ENCODE results near the gene PNMA6E. TPM values are rescaled to one million over a fixed set of nuclear protein-coding genes. Genes with fewer than 3 reads are reported as not detected.

PNMA6E gene
- total RNA-seq, 1 donor from 2014 or later: not detected

DNA sequence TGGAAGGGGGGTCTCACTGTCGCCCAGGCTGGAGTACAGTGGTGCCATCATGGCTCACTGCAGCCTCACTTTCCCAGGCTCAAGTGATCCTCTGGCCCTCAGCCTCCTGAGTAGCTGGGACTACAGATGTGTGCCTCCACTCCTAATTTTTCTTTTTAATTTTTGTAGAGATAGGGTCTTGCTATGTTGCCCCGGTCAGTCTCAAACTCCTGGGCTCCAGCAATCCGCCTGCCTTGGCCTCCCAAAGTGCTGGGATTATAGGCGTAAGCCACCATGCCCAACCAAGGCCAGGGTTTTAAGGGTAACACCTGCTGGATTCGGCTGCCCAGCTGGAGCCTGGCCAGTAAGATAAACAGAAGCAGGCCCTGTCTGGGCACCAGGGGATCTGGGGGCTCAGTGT lies 41.3 kb upstream of the PNMA6E start:
- Mint-ChIP-seq H3K4me3 (ENCODE audit: unreplicated experiment) (no peak overlapping the region), H3K9me3 (ENCODE audit: unreplicated experiment) (no peaks in the 10 kb centered on the region), H3K27me3 (ENCODE audit: unreplicated experiment) (no peaks in the 10 kb centered on the region), H3K27ac (ENCODE audit: unreplicated experiment) (no peak overlapping the region), H3K4me1 (ENCODE audit: low read depth, unreplicated experiment) (no peaks in the 10 kb centered on the region), H3K36me3 (ENCODE audit: unreplicated experiment) (no peaks in the 10 kb centered on the region)
- TF ChIP-seq, protein P1, sequence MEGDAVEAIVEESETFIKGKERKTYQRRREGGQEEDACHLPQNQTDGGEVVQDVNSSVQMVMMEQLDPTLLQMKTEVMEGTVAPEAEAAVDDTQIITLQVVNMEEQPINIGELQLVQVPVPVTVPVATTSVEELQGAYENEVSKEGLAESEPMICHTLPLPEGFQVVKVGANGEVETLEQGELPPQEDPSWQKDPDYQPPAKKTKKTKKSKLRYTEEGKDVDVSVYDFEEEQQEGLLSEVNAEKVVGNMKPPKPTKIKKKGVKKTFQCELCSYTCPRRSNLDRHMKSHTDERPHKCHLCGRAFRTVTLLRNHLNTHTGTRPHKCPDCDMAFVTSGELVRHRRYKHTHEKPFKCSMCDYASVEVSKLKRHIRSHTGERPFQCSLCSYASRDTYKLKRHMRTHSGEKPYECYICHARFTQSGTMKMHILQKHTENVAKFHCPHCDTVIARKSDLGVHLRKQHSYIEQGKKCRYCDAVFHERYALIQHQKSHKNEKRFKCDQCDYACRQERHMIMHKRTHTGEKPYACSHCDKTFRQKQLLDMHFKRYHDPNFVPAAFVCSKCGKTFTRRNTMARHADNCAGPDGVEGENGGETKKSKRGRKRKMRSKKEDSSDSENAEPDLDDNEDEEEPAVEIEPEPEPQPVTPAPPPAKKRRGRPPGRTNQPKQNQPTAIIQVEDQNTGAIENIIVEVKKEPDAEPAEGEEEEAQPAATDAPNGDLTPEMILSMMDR (IDR thresholded peaks at IDR 0.05; ENCODE audit: partially characterized antibody, unreplicated experiment): no peak
- DNase-seq: no peak

DNA sequence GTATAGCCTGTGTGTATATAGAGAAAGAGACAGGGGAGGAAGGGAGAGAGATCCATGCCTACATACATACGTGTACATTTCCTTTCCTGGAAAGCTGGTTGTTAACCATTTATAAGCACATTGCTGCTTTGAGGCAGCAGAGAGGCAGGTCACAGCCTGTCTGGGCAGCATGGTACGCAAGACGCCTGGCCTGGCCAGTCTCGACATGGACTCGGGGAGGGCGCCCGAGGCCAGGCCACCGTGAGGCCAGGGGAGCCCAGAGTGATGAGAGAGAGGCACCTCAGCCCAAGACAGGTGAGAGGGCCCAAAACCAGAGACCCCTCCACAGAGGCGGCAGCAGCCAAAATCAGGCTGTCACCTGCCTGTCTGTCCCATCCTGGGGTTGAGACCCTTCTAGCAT lies 40.8 kb upstream of the PNMA6E start:
- Mint-ChIP-seq H3K36me3 (ENCODE audit: unreplicated experiment) (no peaks in the 10 kb centered on the region), H3K27ac (ENCODE audit: unreplicated experiment) (no peak overlapping the region), H3K4me3 (ENCODE audit: unreplicated experiment) (no peak overlapping the region), H3K4me1 (ENCODE audit: low read depth, unreplicated experiment) (no peaks in the 10 kb centered on the region), H3K9me3 (ENCODE audit: unreplicated experiment) (no peaks in the 10 kb centered on the region), H3K27me3 (ENCODE audit: unreplicated experiment) (no peaks in the 10 kb centered on the region)
- TF ChIP-seq, protein P1 (IDR thresholded peaks at IDR 0.05; ENCODE audit: partially characterized antibody, unreplicated experiment): no peak
- DNase-seq: no peak

DNA sequence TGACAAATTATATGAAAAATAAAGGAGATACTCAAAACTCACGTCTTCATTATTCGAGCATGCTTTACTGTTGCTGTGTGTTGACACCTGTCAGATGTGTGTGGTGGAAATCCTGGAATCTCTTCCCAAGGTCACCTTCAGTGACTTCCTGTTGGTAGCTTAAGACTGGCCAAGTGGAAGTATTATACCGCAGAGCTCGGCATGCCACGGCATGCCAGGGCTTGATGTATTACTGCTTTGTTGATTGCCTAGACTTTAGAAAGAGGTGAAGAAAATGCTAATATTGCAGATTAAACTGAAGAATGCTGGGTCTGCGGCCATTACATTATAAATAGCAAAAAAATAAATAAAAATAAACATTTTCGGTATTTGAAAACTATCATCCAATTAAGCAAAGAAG lies 40.1 kb upstream of the PNMA6E start:
- no peaks in the 10 kb centered on the region for H3K36me3 Mint-ChIP-seq (ENCODE audit: unreplicated experiment)
- no peaks in the 10 kb centered on the region for H3K9me3 Mint-ChIP-seq (ENCODE audit: unreplicated experiment)
- DNase-seq: no peak
- H3K4me3 Mint-ChIP-seq (ENCODE audit: unreplicated experiment): no peak overlapping the region
- no peak overlapping the region for H3K27ac Mint-ChIP-seq (ENCODE audit: unreplicated experiment)
- no peaks in the 10 kb centered on the region for H3K4me1 Mint-ChIP-seq (ENCODE audit: low read depth, unreplicated experiment)
- no peaks in the 10 kb centered on the region for H3K27me3 Mint-ChIP-seq (ENCODE audit: unreplicated experiment)
- TF ChIP-seq, protein P1 (IDR thresholded peaks at IDR 0.05; ENCODE audit: partially characterized antibody, unreplicated experiment): no peak

DNA sequence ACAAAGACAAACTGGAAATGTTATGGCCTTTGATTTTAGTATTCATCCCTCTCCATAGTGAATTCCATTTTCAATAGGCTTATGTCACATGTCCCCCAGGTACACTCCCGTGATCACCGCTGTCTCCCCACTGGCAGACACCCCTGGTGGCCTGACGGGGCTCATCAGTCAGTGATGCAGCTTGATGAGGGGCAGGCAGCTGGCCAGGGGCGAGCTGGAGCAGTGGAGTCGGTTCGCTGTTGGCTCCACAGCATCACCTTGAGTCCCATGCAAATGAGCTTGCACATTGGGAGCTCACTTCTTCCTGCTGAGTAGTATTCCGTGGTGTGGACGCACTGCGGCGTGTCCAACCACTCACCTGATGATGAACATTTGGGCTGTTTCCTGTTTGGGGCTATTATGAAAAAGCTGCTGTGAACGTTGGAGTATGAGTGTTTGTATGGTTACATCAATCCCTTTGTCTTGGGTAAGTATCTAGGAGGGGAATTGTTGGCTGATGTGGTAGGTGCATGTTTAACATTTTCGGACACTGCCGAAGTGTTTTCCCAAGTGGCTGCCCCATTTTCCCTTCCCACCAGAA lies 39.5 kb upstream of the PNMA6E start:
- H3K9me3 Mint-ChIP-seq (ENCODE audit: unreplicated experiment): no peaks in the 10 kb centered on the region
- H3K27me3 Mint-ChIP-seq (ENCODE audit: unreplicated experiment): no peaks in the 10 kb centered on the region
- TF ChIP-seq, protein P1 (IDR thresholded peaks at IDR 0.05; ENCODE audit: partially characterized antibody, unreplicated experiment): no peak
- no peak overlapping the region for H3K27ac Mint-ChIP-seq (ENCODE audit: unreplicated experiment)
- no peaks in the 10 kb centered on the region for H3K4me1 Mint-ChIP-seq (ENCODE audit: low read depth, unreplicated experiment)
- no peaks in the 10 kb centered on the region for H3K36me3 Mint-ChIP-seq (ENCODE audit: unreplicated experiment)
- no peak overlapping the region for H3K4me3 Mint-ChIP-seq (ENCODE audit: unreplicated experiment)
- DNase-seq: no peak

DNA sequence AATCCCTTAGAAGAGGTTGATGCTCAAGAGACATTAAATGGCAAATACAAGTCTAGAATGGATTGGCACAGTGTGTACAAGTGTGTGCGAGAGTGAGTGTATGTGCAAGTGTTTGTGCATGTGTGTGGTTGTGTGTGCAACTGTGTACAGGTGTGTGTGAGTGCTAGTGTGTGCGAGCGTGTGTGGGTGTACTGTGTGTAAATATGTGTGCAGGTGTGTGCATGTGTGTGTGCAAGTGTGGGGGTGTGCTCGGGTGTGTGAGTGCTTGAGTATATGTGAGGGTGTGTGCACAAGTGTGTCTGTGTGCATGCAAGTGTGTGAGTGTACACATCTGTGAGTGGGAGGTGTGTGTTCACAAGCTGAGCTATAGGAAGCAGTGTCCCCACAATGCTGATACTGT lies 38.8 kb upstream of the PNMA6E start:
- Mint-ChIP-seq H3K27ac (ENCODE audit: unreplicated experiment) (no peak overlapping the region), H3K27me3 (ENCODE audit: unreplicated experiment) (no peaks in the 10 kb centered on the region), H3K4me3 (ENCODE audit: unreplicated experiment) (no peak overlapping the region), H3K36me3 (ENCODE audit: unreplicated experiment) (no peaks in the 10 kb centered on the region), H3K4me1 (ENCODE audit: low read depth, unreplicated experiment) (no peaks in the 10 kb centered on the region), H3K9me3 (ENCODE audit: unreplicated experiment) (no peaks in the 10 kb centered on the region)
- no peak for DNase-seq
- TF ChIP-seq, protein P1 (IDR thresholded peaks at IDR 0.05; ENCODE audit: partially characterized antibody, unreplicated experiment): no peak
